Measurements from ENCODE around the gene PRND.
A peak's percentile ranks its signal among the peaks of the same experiment; 100 is the strongest.

The PRND gene

DNA sequence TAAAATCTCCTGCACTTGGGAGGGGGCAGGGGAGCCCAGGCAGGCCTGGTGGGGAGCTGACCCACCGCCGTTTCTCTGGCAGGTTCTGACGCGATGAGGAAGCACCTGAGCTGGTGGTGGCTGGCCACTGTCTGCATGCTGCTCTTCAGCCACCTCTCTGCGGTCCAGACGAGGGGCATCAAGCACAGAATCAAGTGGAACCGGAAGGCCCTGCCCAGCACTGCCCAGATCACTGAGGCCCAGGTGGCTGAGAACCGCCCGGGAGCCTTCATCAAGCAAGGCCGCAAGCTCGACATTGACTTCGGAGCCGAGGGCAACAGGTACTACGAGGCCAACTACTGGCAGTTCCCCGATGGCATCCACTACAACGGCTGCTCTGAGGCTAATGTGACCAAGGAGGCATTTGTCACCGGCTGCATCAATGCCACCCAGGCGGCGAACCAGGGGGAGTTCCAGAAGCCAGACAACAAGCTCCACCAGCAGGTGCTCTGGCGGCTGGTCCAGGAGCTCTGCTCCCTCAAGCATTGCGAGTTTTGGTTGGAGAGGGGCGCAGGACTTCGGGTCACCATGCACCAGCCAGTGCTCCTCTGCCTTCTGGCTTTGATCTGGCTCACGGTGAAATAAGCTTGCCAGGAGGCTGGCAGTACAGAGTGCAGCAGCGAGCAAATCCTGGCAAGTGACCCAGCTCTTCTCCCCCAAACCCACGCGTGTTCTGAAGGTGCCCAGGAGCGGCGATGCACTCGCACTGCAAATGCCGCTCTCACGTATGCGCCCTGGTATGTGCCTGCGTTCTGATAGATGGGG, 3.0 kb downstream of the PRND start:
- H3K23ac ChIP-seq (ENCODE audit: low read length), result no peak overlapping the region
- H4K12ac ChIP-seq (ENCODE audit: low read depth, low read length), result no peak overlapping the region
- no peak overlapping the region for H2BK120ac ChIP-seq (ENCODE audit: insufficient read depth, low read length, poor library complexity)
- no peak overlapping the region for H4K91ac ChIP-seq (ENCODE audit: low read depth, low read length)
- H3K27ac ChIP-seq (ENCODE audit: low read depth, low read length), result no peak overlapping the region
- no CpG with 5 or more reads among the region's 34 CpGs for WGBS (ENCODE audit: extremely low coverage, insufficient coverage, insufficient read length)
- H2AFZ ChIP-seq (ENCODE audit: insufficient read depth, low read length, poor library complexity), result no peak overlapping the region
- no peak overlapping the region for H2BK12ac ChIP-seq (ENCODE audit: low read length)
- H3K14ac ChIP-seq (ENCODE audit: low read length), result no peak overlapping the region
- H3K36me3 ChIP-seq (ENCODE audit: control insufficient read depth in 1 of 2, insufficient read depth in 2 of 2, low read length in 2 of 2), result no peaks in the 10 kb centered on the region
- H3K9me3 ChIP-seq (ENCODE audit: insufficient read depth, low read depth, low read length), result no peaks in the 10 kb centered on the region
- H3K79me1 ChIP-seq (ENCODE audit: low read length), result no peaks in the 10 kb centered on the region
- H3K4me3 ChIP-seq (ENCODE audit: low read depth, low read length), result no peak overlapping the region
- no peak overlapping the region for H4K8ac ChIP-seq (ENCODE audit: low read depth, low read length)
- H2BK5ac ChIP-seq (ENCODE audit: low read depth, low read length, poor library complexity), result no peak overlapping the region
- no peaks in the 10 kb centered on the region for H3K27me3 ChIP-seq (ENCODE audit: insufficient read depth, low read length)
- no peak for DNase-seq
- H2AK5ac ChIP-seq (ENCODE audit: low read length), result no peak overlapping the region
- no peak overlapping the region for H3K4ac ChIP-seq (ENCODE audit: low read depth, low read length)
- no peak overlapping the region for H3K9ac ChIP-seq (ENCODE audit: low read length)
- peaks cover 0 to 2% of the 10 kb centered on the region in 2 experiments for H3K4me1 ChIP-seq (ENCODE audit: control insufficient read depth in 1 of 2, insufficient read depth in 2 of 2, low read length in 2 of 2)
- H3K79me2 ChIP-seq (ENCODE audit: control insufficient read depth, insufficient read depth, low read length, poor library complexity), result no peaks in the 10 kb centered on the region
- H3K4me2 ChIP-seq (ENCODE audit: low read length), result no peak overlapping the region
- H3K18ac ChIP-seq (ENCODE audit: low read length), result no peak overlapping the region

DNA sequence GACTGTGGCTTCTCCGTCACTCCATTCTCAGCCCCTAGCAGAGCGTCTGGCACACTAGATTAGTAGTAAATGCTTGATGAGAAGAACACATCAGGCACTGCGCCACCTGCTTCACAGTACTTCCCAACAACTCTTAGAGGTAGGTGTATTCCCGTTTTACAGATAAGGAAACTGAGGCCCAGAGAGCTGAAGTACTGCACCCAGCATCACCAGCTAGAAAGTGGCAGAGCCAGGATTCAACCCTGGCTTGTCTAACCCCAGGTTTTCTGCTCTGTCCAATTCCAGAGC, 3.5 kb downstream of the PRND start:
- no peak overlapping the region for H3K4ac ChIP-seq (ENCODE audit: low read depth, low read length)
- no peaks in the 10 kb centered on the region for H3K9me3 ChIP-seq (ENCODE audit: insufficient read depth, low read depth, low read length)
- no peaks in the 10 kb centered on the region for H3K27me3 ChIP-seq (ENCODE audit: insufficient read depth, low read length)
- H4K12ac ChIP-seq (ENCODE audit: low read depth, low read length), result no peak overlapping the region
- no peak for DNase-seq
- no peak overlapping the region for H2AK5ac ChIP-seq (ENCODE audit: low read length)
- H2AFZ ChIP-seq (ENCODE audit: insufficient read depth, low read length, poor library complexity), result no peak overlapping the region
- peaks cover 0 to under 1% of the 10 kb centered on the region in 2 experiments for H3K4me1 ChIP-seq (ENCODE audit: control insufficient read depth in 1 of 2, insufficient read depth in 2 of 2, low read length in 2 of 2)
- H2BK12ac ChIP-seq (ENCODE audit: low read length), result no peak overlapping the region
- no peak overlapping the region for H3K18ac ChIP-seq (ENCODE audit: low read length)
- no peaks in the 10 kb centered on the region for H3K36me3 ChIP-seq (ENCODE audit: control insufficient read depth in 1 of 2, insufficient read depth in 2 of 2, low read length in 2 of 2)
- H3K27ac ChIP-seq (ENCODE audit: low read depth, low read length), result no peak overlapping the region
- WGBS (ENCODE audit: extremely low coverage, insufficient coverage, insufficient read length), result no CpG with 5 or more reads among the region's 4 CpGs
- H3K79me2 ChIP-seq (ENCODE audit: control insufficient read depth, insufficient read depth, low read length, poor library complexity), result no peaks in the 10 kb centered on the region
- no peak overlapping the region for H2BK5ac ChIP-seq (ENCODE audit: low read depth, low read length, poor library complexity)
- no peak overlapping the region for H2BK120ac ChIP-seq (ENCODE audit: insufficient read depth, low read length, poor library complexity)
- H3K4me3 ChIP-seq (ENCODE audit: low read depth, low read length), result no peak overlapping the region
- no peak overlapping the region for H4K8ac ChIP-seq (ENCODE audit: low read depth, low read length)
- H3K79me1 ChIP-seq (ENCODE audit: low read length), result no peaks in the 10 kb centered on the region
- no peak overlapping the region for H3K14ac ChIP-seq (ENCODE audit: low read length)
- no peak overlapping the region for H3K23ac ChIP-seq (ENCODE audit: low read length)
- H3K9ac ChIP-seq (ENCODE audit: low read length), result no peak overlapping the region
- no peak overlapping the region for H4K91ac ChIP-seq (ENCODE audit: low read depth, low read length)
- no peak overlapping the region for H3K4me2 ChIP-seq (ENCODE audit: low read length)

DNA sequence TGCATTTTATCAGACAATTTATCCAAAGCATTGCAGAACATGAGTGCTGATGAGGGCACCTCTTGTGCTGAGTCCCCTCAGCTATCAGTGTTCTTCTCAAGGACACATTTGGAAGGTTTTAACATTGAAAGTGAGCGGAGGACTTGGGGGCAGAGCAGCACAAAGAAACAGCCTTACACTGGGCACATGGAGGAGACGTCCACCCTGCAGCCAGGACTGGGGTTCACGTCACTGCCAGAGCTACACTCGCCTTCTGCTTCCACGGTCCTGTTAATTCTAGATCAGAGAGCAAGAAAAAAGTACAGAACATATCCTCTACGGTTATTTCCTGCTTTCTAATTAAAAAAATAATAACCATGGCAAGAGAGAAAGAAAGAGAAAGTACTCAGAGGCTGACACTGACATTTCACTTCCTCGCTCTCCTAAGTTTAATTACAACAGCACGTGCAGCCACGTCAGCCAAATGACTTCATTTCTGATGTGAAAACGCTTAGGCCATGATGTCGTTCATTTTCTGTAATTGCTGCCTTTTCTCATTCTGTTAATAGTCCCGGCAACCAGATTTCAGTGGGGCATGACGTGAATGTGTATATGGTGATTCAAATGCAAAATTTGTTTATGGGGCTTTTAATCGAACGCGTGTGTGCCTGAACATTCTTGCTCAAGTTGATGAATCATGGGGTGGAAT, 5.1 kb downstream of the PRND start:
- Histone ChIP-seq H3K79me2 (ENCODE audit: control insufficient read depth, insufficient read depth, low read length, poor library complexity) (no peaks in the 10 kb centered on the region), H3K23ac (ENCODE audit: low read length) (no peak overlapping the region), H3K4me2 (ENCODE audit: low read length) (no peak overlapping the region), H3K4me3 (ENCODE audit: low read depth, low read length) (no peak overlapping the region), H3K27ac (ENCODE audit: low read depth, low read length) (no peak overlapping the region), H4K12ac (ENCODE audit: low read depth, low read length) (no peak overlapping the region), H3K36me3 (ENCODE audit: control insufficient read depth in 1 of 2, insufficient read depth in 2 of 2, low read length in 2 of 2) (no peaks in the 10 kb centered on the region), H3K4me1 (ENCODE audit: control insufficient read depth in 1 of 2, insufficient read depth in 2 of 2, low read length in 2 of 2) (no peaks in the 10 kb centered on the region), H2AFZ (ENCODE audit: insufficient read depth, low read length, poor library complexity) (no peak overlapping the region), H2BK120ac (ENCODE audit: insufficient read depth, low read length, poor library complexity) (no peak overlapping the region), H3K4ac (ENCODE audit: low read depth, low read length) (no peak overlapping the region), H2AK5ac (ENCODE audit: low read length) (no peak overlapping the region), H3K27me3 (ENCODE audit: insufficient read depth, low read length) (no peaks in the 10 kb centered on the region), H4K91ac (ENCODE audit: low read depth, low read length) (no peak overlapping the region), H3K79me1 (ENCODE audit: low read length) (no peaks in the 10 kb centered on the region), H4K8ac (ENCODE audit: low read depth, low read length) (no peak overlapping the region), H3K18ac (ENCODE audit: low read length) (no peak overlapping the region), H3K9ac (ENCODE audit: low read length) (no peak overlapping the region), H2BK5ac (ENCODE audit: low read depth, low read length, poor library complexity) (no peak overlapping the region), H3K9me3 (ENCODE audit: insufficient read depth, low read depth, low read length) (no peaks in the 10 kb centered on the region), H2BK12ac (ENCODE audit: low read length) (no peak overlapping the region), H3K14ac (ENCODE audit: low read length) (no peak overlapping the region)
- DNase-seq, result peak; percentile 33 to 37
- WGBS (ENCODE audit: extremely low coverage, insufficient coverage, insufficient read length), result no CpG with 5 or more reads among the region's 16 CpGs

DNA sequence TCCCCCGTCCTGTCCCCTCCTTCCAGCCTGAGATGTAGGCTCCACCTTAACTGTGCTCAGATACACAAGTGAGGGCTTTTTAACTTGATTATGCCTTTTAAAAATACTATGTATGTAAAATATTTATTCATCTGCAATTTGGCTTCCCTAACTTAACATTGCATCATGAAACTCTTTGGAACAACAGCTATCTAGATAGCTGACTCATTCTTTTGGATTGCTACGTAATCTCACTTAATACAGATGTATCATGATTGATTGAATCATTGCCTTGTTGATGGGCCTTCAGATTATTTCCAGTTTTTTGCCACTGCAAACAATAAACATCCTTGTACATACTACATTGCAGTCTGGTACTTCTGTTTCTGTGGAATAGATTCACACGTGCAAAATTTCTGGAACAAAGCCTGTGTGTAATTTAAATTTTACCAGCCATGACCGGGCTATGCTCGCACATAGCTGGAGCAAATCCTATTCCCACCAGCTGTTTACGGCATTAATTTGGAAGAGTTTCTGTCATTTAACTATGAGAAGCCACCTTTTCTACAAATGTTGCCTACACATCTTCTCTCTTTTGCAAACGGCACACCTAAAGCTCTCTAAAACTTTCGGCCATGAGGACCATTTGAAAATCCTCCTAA, 6.5 kb downstream of the PRND start:
- Histone ChIP-seq H3K79me1 (ENCODE audit: low read length) (no peaks in the 10 kb centered on the region), H3K79me2 (ENCODE audit: control insufficient read depth, insufficient read depth, low read length, poor library complexity) (no peaks in the 10 kb centered on the region), H3K9ac (ENCODE audit: low read length) (no peak overlapping the region), H2BK120ac (ENCODE audit: insufficient read depth, low read length, poor library complexity) (no peak overlapping the region), H4K8ac (ENCODE audit: low read depth, low read length) (no peak overlapping the region), H2BK5ac (ENCODE audit: low read depth, low read length, poor library complexity) (no peak overlapping the region), H3K18ac (ENCODE audit: low read length) (no peak overlapping the region), H4K91ac (ENCODE audit: low read depth, low read length) (no peak overlapping the region), H2BK12ac (ENCODE audit: low read length) (no peak overlapping the region), H3K23ac (ENCODE audit: low read length) (no peak overlapping the region), H3K4ac (ENCODE audit: low read depth, low read length) (no peak overlapping the region), H4K12ac (ENCODE audit: low read depth, low read length) (no peak overlapping the region), H3K4me2 (ENCODE audit: low read length) (no peak overlapping the region), H3K27ac (ENCODE audit: low read depth, low read length) (no peak overlapping the region), H3K14ac (ENCODE audit: low read length) (no peak overlapping the region), H2AFZ (ENCODE audit: insufficient read depth, low read length, poor library complexity) (no peak overlapping the region), H3K36me3 (ENCODE audit: control insufficient read depth in 1 of 2, insufficient read depth in 2 of 2, low read length in 2 of 2) (no peaks in the 10 kb centered on the region), H3K4me3 (ENCODE audit: low read depth, low read length) (no peak overlapping the region), H2AK5ac (ENCODE audit: low read length) (no peak overlapping the region), H3K4me1 (ENCODE audit: control insufficient read depth in 1 of 2, insufficient read depth in 2 of 2, low read length in 2 of 2) (no peaks in the 10 kb centered on the region), H3K9me3 (ENCODE audit: insufficient read depth, low read depth, low read length) (no peaks in the 10 kb centered on the region), H3K27me3 (ENCODE audit: insufficient read depth, low read length) (no peaks in the 10 kb centered on the region)
- DNase-seq, result no peak
- WGBS (ENCODE audit: extremely low coverage, insufficient coverage, insufficient read length), result no CpG with 5 or more reads among the region's 8 CpGs

Data from trophoblast cell (in vitro differentiated cells and primary cell).